Mucosa of stomach (tissue), 1 donor: ENCODE results near the gene PKP4.

ENCODE experiments used
- H3K27me3 ChIP-seq: one replicate; pipeline ENCODE4 v1.7.0; 2013; ENCODE audit warnings: mild to moderate bottlenecking, low read length; ENCODE audit not compliant: control insufficient read depth, insufficient read depth
- H3K36me3 ChIP-seq: one replicate; pipeline ENCODE4 v1.7.0; 2013; ENCODE audit warnings: low read length; ENCODE audit not compliant: control insufficient read depth, insufficient read depth
- H3K4me1 ChIP-seq: one replicate; pipeline ENCODE4 v1.7.0; 2013; ENCODE audit warnings: mild to moderate bottlenecking, low read length; ENCODE audit not compliant: control insufficient read depth, insufficient read depth
- H3K4me3 ChIP-seq: one replicate; pipeline ENCODE4 v1.7.0; 2013; ENCODE audit warnings: low read length
- H3K9ac ChIP-seq: one replicate; pipeline ENCODE4 v1.7.0; 2013; ENCODE audit warnings: mild to moderate bottlenecking, low read length, moderate library complexity
- H3K9me3 ChIP-seq: one replicate; pipeline ENCODE4 v1.7.0; 2013; ENCODE audit warnings: mild to moderate bottlenecking, low read length, moderate library complexity; ENCODE audit not compliant: control insufficient read depth
- donor health status: Pancreatic carcinoma.

Gene PKP4

GRCh38 chr2:158647436-158648231, 190.9 kb downstream of the PKP4 start:
- H3K9me3 ChIP-seq = no peaks in the 10 kb centered on the region
- H3K9ac ChIP-seq = no peak overlapping the region
- H3K36me3 ChIP-seq = no peaks in the 10 kb centered on the region
- H3K4me3 ChIP-seq = no peak overlapping the region
- H3K27me3 ChIP-seq = no peaks in the 10 kb centered on the region
- H3K4me1 ChIP-seq = no peaks in the 10 kb centered on the region

GRCh38 chr2:158649846-158650245, 193.1 kb downstream of the PKP4 start:
- Histone ChIP-seq H3K9ac (no peak overlapping the region), H3K4me1 (no peaks in the 10 kb centered on the region), H3K27me3 (no peaks in the 10 kb centered on the region), H3K9me3 (no peaks in the 10 kb centered on the region), H3K36me3 (no peaks in the 10 kb centered on the region), H3K4me3 (no peak overlapping the region)

GRCh38 chr2:158650646-158651357, 194.1 kb downstream of the PKP4 start:
- Histone ChIP-seq H3K4me3 (no peak overlapping the region), H3K36me3 (no peaks in the 10 kb centered on the region), H3K27me3 (no peaks in the 10 kb centered on the region), H3K9ac (no peak overlapping the region), H3K4me1 (no peaks in the 10 kb centered on the region), H3K9me3 (no peaks in the 10 kb centered on the region)

GRCh38 chr2:158651358-158652057, 194.8 kb downstream of the PKP4 start:
- Histone ChIP-seq H3K4me3 (no peak overlapping the region), H3K9ac (no peak overlapping the region), H3K27me3 (no peaks in the 10 kb centered on the region), H3K9me3 (no peaks in the 10 kb centered on the region), H3K36me3 (no peaks in the 10 kb centered on the region), H3K4me1 (no peaks in the 10 kb centered on the region)

- Histone ChIP-seq H3K4me3 (no peak overlapping the region), H3K27me3 (no peaks in the 10 kb centered on the region)
Measured at GRCh38 chr2:158655628-158656027, 198.9 kb downstream of the PKP4 start.

GRCh38 chr2:158656492-158657229, 199.9 kb downstream of the PKP4 start:
- Histone ChIP-seq H3K4me1 (no peaks in the 10 kb centered on the region), H3K27me3 (no peaks in the 10 kb centered on the region), H3K9me3 (no peaks in the 10 kb centered on the region), H3K36me3 (no peaks in the 10 kb centered on the region), H3K9ac (no peak overlapping the region), H3K4me3 (no peak overlapping the region)

More at GRCh38 chr2:158655628-158656027, 198.9 kb downstream of the PKP4 start:
- Histone ChIP-seq H3K36me3 (no peaks in the 10 kb centered on the region), H3K9ac (no peak overlapping the region), H3K4me1 (no peaks in the 10 kb centered on the region), H3K9me3 (no peaks in the 10 kb centered on the region)

- H3K4me1 ChIP-seq = no peaks in the 10 kb centered on the region
Measured at GRCh38 chr2:158658396-158658795, 201.6 kb downstream of the PKP4 start.

GRCh38 chr2:158659483-158659882, 202.7 kb downstream of the PKP4 start:
- Histone ChIP-seq H3K27me3 (no peaks in the 10 kb centered on the region), H3K9me3 (no peaks in the 10 kb centered on the region), H3K36me3 (no peaks in the 10 kb centered on the region), H3K9ac (no peak overlapping the region), H3K4me1 (no peaks in the 10 kb centered on the region), H3K4me3 (no peak overlapping the region)

More at GRCh38 chr2:158658396-158658795, 201.6 kb downstream of the PKP4 start:
- Histone ChIP-seq H3K9ac (no peak overlapping the region), H3K27me3 (no peaks in the 10 kb centered on the region), H3K9me3 (no peaks in the 10 kb centered on the region), H3K4me3 (no peak overlapping the region), H3K36me3 (no peaks in the 10 kb centered on the region)

GRCh38 chr2:158661231-158661630, 204.5 kb downstream of the PKP4 start:
- no peak overlapping the region for H3K4me3 ChIP-seq
- H3K27me3 ChIP-seq = no peaks in the 10 kb centered on the region
- no peaks in the 10 kb centered on the region for H3K36me3 ChIP-seq
- H3K9ac ChIP-seq = no peak overlapping the region
- no peaks in the 10 kb centered on the region for H3K9me3 ChIP-seq
- H3K4me1 ChIP-seq = no peaks in the 10 kb centered on the region

- Histone ChIP-seq H3K36me3 (peaks cover 8% of the 10 kb centered on the region), H3K9ac (no peak overlapping the region), H3K9me3 (no peaks in the 10 kb centered on the region), H3K27me3 (no peaks in the 10 kb centered on the region), H3K4me1 (no peaks in the 10 kb centered on the region), H3K4me3 (no peak overlapping the region)
Measured at GRCh38 chr2:158662421-158662820, 205.7 kb downstream of the PKP4 start.

- H3K4me1 ChIP-seq = no peaks in the 10 kb centered on the region
- H3K4me3 ChIP-seq = no peak overlapping the region
- peaks cover 8% of the 10 kb centered on the region for H3K36me3 ChIP-seq
- no peaks in the 10 kb centered on the region for H3K27me3 ChIP-seq
- no peaks in the 10 kb centered on the region for H3K9me3 ChIP-seq
- H3K9ac ChIP-seq = no peak overlapping the region
Measured at GRCh38 chr2:158663796-158664195, 207.0 kb downstream of the PKP4 start.
